HepG2 (cell line): ENCODE measurements around the gene CDC123. TPM values are rescaled to one million over a fixed set of nuclear protein-coding genes. Genes with fewer than 3 reads are reported as not detected.

Experiments
- ATF7-NPFF ChIP-seq: sonication (generic); formaldehyde crosslinking; IDR thresholded peaks from 2 replicates; pipeline ENCODE4 v1.8.1; 2023; ENCODE audit warnings: mild to moderate bottlenecking, low read depth, missing genetic modification reagents, moderate library complexity
- FOXJ3 ChIP-seq: sonication (generic); formaldehyde crosslinking; IDR thresholded peaks from 2 replicates; pipeline ENCODE4 v1.4.0; 2020; ENCODE audit warnings: missing genetic modification reagents, mild to moderate bottlenecking, borderline replicate concordance
- HDAC2 ChIP-seq: sonication (generic); formaldehyde crosslinking; IDR thresholded peaks from 2 replicates; pipeline ENCODE4 v1.4.0; 2020; ENCODE audit warnings: missing genetic modification reagents
- HNF4G ChIP-seq, 2 experiments: sonication (generic) in 1 of 2; formaldehyde crosslinking in 1 of 2; IDR thresholded peaks; 2 replicates each; pipeline versions ENCODE4 v1.4.0 to v1.6.1; 2011 to 2020; ENCODE audit warnings: borderline replicate concordance in 2 of 2, low read depth in 2 of 2, mild to moderate bottlenecking in 2 of 2, low read length in 1 of 2, missing genetic modification reagents in 1 of 2, moderate library complexity in 1 of 2
- KDM6A ChIP-seq: IDR thresholded peaks from 2 replicates; pipeline ENCODE4 v1.6.1; 2016; ENCODE audit warnings: low read depth
- MAFK ChIP-seq, 2 experiments: IDR thresholded peaks in 1 of 2; conservative IDR thresholded peaks in 1 of 2; 2 replicates each; pipeline ENCODE4 v1.6.1; 2011; ENCODE audit warnings: improper control_type of control experiment in 2 of 2, low read length in 2 of 2
- SATB2 ChIP-seq: sonication (generic); formaldehyde crosslinking; IDR thresholded peaks from 2 replicates; pipeline ENCODE4 v1.5.0; 2020; ENCODE audit warnings: missing genetic modification reagents
- SMARCC2 ChIP-seq: fragments of 450-650 bp; IDR thresholded peaks from 2 replicates; pipeline ENCODE4 v1.6.1; 2017; ENCODE audit warnings: antibody characterized with exemption, mild to moderate bottlenecking
- SOX6 ChIP-seq, 2 experiments: fragments of 450-650 bp in 1 of 2; sonication (generic) in 1 of 2; formaldehyde crosslinking in 1 of 2; IDR thresholded peaks; 2 replicates each; pipeline versions ENCODE4 v1.4.0 to v1.6.1; 2017 to 2020; ENCODE audit warnings: antibody characterized with exemption in 1 of 2, mild to moderate bottlenecking in 1 of 2, missing genetic modification reagents in 1 of 2
- ZNF619 ChIP-seq: sonication (generic); formaldehyde crosslinking; IDR thresholded peaks from 2 replicates; pipeline ENCODE4 v1.4.0; 2020; ENCODE audit warnings: mild to moderate bottlenecking, missing genetic modification reagents
- ZNF629 ChIP-seq: sonication (generic); formaldehyde crosslinking; conservative IDR thresholded peaks from 2 replicates; pipeline ENCODE4 v1.5.0; 2020; ENCODE audit warnings: missing genetic modification reagents
- ZNF652 ChIP-seq: IDR thresholded peaks from 2 replicates; pipeline ENCODE4 v1.6.1; 2016; ENCODE audit warnings: low read depth, borderline replicate concordance
- ZSCAN9 ChIP-seq: IDR thresholded peaks from 2 replicates; pipeline ENCODE4 v1.6.1; 2016; ENCODE audit warnings: borderline replicate concordance
- polyA plus RNA-seq, 8 experiments: library from polyadenylated mRNA; depleted of rRNA in 3 of 8; stranded (reverse) in 7 of 8; unstranded in 1 of 8; fragments of >200 nt; fragmentation: Illumina TruSeq in 4 of 8; extraction: Trizol in 4 of 8; gene quantifications; 2 replicates each; pipeline versions ENCODE4 v1.2.1 to v1.2.3, GENCODE V29; 2011 to 2016; ENCODE audit warnings: low read depth in 4 of 8, missing spikeins in 1 of 8, mixed read lengths in 1 of 8; ENCODE audit not compliant: insufficient read depth in 1 of 8
- total RNA-seq, 5 experiments: library from RNA; depleted of rRNA; stranded (reverse); fragments of >200 nt; fragmentation: Illumina TruSeq; extraction: Trizol; gene quantifications; 2 replicates each; pipeline ENCODE4 v1.2.3, GENCODE V29; 2016; ENCODE audit warnings: low read depth in 1 of 5
- TF ChIP-seq, protein P1 (sequence below): sonication (generic); formaldehyde crosslinking; IDR thresholded peaks from 2 replicates; pipeline ENCODE4 v1.8.0; 2023; ENCODE audit warnings: mild to moderate bottlenecking, missing genetic modification reagents
- TF ChIP-seq, protein P2 (sequence below), 2 experiments: fragments of 450-650 bp in 1 of 2; sonication (generic) in 1 of 2; formaldehyde crosslinking in 1 of 2; IDR thresholded peaks; 2 replicates each; pipeline versions ENCODE4 v1.6.1 to v1.8.0; 2016 to 2022; ENCODE audit warnings: antibody characterized with exemption in 1 of 2, mild to moderate bottlenecking in 1 of 2, missing genetic modification reagents in 1 of 2
- TF ChIP-seq, protein P3 (sequence below): sonication (generic); formaldehyde crosslinking; IDR thresholded peaks from 2 replicates; pipeline ENCODE4 v1.4.0; 2020; ENCODE audit warnings: missing genetic modification reagents

The CDC123 gene
- total and polyA plus RNA-seq, 2 of the 13 experiments (the other 11 are each of a cell fraction or from before 2014, with no cell fraction given) = 63.3 to 153 TPM

DNA sequence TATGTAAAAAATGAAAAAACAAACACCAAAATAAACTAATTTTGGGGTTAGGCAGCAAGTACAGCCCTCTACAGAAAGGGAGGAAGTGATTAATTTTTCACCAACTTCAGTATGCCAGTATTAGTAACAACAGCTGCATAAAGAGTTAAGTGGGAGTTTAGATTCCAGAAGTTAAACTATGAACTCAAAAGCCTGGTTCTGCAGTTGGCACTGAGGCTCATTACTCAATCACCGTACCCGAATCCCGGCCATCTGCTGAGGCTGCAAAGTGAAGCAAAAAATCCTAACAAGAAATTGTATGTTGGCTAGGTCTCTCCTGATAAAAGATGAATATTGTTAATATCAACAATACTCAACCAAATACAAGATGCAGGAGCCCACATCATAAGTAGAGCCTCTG, 4.3 kb upstream of the CDC123 start (continued):
- TF ChIP-seq, protein P1, sequence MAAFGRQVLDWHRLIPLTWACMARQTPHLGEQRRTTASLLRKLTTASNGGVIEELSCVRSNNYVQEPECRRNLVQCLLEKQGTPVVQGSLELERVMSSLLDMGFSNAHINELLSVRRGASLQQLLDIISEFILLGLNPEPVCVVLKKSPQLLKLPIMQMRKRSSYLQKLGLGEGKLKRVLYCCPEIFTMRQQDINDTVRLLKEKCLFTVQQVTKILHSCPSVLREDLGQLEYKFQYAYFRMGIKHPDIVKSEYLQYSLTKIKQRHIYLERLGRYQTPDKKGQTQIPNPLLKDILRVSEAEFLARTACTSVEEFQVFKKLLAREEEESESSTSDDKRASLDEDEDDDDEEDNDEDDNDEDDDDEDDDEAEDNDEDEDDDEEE (CRISPR knock-in tag) = no peak
- no peak for TF ChIP-seq FOXJ3 (CRISPR knock-in tag)
- TF ChIP-seq, protein P2, sequence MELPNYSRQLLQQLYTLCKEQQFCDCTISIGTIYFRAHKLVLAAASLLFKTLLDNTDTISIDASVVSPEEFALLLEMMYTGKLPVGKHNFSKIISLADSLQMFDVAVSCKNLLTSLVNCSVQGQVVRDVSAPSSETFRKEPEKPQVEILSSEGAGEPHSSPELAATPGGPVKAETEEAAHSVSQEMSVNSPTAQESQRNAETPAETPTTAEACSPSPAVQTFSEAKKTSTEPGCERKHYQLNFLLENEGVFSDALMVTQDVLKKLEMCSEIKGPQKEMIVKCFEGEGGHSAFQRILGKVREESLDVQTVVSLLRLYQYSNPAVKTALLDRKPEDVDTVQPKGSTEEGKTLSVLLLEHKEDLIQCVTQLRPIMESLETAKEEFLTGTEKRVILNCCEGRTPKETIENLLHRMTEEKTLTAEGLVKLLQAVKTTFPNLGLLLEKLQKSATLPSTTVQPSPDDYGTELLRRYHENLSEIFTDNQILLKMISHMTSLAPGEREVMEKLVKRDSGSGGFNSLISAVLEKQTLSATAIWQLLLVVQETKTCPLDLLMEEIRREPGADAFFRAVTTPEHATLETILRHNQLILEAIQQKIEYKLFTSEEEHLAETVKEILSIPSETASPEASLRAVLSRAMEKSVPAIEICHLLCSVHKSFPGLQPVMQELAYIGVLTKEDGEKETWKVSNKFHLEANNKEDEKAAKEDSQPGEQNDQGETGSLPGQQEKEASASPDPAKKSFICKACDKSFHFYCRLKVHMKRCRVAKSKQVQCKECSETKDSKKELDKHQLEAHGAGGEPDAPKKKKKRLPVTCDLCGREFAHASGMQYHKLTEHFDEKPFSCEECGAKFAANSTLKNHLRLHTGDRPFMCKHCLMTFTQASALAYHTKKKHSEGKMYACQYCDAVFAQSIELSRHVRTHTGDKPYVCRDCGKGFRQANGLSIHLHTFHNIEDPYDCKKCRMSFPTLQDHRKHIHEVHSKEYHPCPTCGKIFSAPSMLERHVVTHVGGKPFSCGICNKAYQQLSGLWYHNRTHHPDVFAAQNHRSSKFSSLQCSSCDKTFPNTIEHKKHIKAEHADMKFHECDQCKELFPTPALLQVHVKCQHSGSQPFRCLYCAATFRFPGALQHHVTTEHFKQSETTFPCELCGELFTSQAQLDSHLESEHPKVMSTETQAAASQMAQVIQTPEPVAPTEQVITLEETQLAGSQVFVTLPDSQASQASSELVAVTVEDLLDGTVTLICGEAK (IDR thresholded peaks at IDR 0.05) = no peak
- TF ChIP-seq, protein P2 (CRISPR knock-in tag; IDR thresholded peaks at IDR 0.05) = no peak
- TF ChIP-seq KDM6A = no peak
- TF ChIP-seq SMARCC2 = no peak
- TF ChIP-seq SOX6 (IDR thresholded peaks at IDR 0.05) = no peak
- TF ChIP-seq SOX6 (CRISPR knock-in tag; IDR thresholded peaks at IDR 0.05) = peak; percentile 29; the same call in 1 of the 2 replicates
- no peak for TF ChIP-seq HDAC2 (CRISPR knock-in tag)
- TF ChIP-seq ZNF629 (CRISPR knock-in tag) = no peak
- TF ChIP-seq HNF4G (IDR thresholded peaks at IDR 0.05; ENCODE audit: borderline replicate concordance, low read depth, low read length) = 0 out of 2 replicates have a peak, but pooled peaks have one; percentile 25
- no peak for TF ChIP-seq HNF4G (CRISPR knock-in tag; IDR thresholded peaks at IDR 0.05; ENCODE audit: borderline replicate concordance, low read depth)
- TF ChIP-seq, protein P3, sequence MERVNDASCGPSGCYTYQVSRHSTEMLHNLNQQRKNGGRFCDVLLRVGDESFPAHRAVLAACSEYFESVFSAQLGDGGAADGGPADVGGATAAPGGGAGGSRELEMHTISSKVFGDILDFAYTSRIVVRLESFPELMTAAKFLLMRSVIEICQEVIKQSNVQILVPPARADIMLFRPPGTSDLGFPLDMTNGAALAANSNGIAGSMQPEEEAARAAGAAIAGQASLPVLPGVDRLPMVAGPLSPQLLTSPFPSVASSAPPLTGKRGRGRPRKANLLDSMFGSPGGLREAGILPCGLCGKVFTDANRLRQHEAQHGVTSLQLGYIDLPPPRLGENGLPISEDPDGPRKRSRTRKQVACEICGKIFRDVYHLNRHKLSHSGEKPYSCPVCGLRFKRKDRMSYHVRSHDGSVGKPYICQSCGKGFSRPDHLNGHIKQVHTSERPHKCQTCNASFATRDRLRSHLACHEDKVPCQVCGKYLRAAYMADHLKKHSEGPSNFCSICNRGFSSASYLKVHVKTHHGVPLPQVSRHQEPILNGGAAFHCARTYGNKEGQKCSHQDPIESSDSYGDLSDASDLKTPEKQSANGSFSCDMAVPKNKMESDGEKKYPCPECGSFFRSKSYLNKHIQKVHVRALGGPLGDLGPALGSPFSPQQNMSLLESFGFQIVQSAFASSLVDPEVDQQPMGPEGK (CRISPR knock-in tag) = no peak
- TF ChIP-seq ATF7-NPFF (CRISPR knock-in tag) = no peak
- TF ChIP-seq ZNF619 (CRISPR knock-in tag) = no peak
- peak; percentile 56 to 57; a peak in 2 of 4 replicates for TF ChIP-seq MAFK (conservative IDR thresholded peaks at IDR 0.05 in 1 of 2, IDR thresholded peaks at IDR 0.05 in 1 of 2; ENCODE audit: low read length in 2 of 2)
- peak; percentile 93 for TF ChIP-seq ZNF652 (CRISPR knock-in tag)
- TF ChIP-seq SATB2 (CRISPR knock-in tag) = no peak
- 0 out of 2 replicates have a peak, but pooled peaks have one; percentile 31 for TF ChIP-seq ZSCAN9 (CRISPR knock-in tag)
